ENCODE data around the gene SPATA32. TPM values are rescaled to one million over a fixed set of nuclear protein-coding genes. Genes with fewer than 3 reads are reported as not detected.

The SPATA32 gene
- total RNA-seq, 1 donor = not detected

DNA sequence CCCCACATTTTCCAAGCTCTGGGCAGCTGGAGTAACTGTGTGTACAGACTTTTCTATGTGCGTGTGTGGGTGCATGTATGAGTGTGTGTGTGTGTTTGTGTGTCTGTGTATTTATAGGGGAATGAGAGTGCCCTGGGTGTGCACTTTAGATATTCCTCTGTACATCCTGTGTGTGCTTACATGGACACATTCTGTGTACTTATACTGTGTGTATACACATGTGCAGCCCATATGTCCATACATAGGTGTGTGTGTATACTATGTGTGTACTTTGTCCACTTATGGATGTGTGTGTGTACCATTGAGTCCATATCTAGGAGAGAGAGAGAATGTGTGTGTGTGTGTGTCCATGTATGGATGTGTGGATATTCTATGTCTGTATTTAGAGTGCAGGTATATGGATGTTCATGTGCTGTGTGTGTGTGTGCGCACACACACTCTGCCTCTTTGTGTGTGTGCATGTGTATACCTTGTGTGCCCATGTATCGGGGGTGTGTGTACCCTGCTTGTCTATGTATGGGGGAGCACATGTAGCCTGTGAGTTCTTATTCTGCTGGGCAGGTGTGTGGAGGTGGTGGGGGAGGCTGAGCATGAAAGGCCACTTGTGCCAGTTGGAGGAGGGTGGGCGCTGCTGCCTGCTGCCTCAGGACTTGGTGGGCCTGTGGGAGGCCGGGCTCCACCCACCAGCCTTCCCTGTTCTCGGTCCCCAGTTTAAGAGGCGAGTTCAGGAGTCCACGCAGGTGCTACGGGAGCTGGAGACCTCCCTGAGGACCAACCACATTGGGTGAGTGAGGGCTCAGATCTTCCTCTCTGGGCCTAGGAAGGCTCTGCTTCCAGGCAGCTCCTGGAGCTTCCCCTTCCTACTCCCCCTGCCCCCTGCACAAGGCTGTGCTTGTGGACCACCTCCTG is 29.1 kb downstream of the SPATA32 start:
- no peak overlapping the region for H3K27ac ChIP-seq (ENCODE audit: low read depth, low read length)
- no peaks in the 10 kb centered on the region for H3K36me3 ChIP-seq (ENCODE audit: insufficient read depth, low read length)
- H3K9me3 ChIP-seq (ENCODE audit: low read depth, low read length) = no peaks in the 10 kb centered on the region
- peaks cover 40% of the 10 kb centered on the region for H3K4me1 ChIP-seq (ENCODE audit: insufficient read depth, low read length)
- no peak overlapping the region for H2AFZ ChIP-seq (ENCODE audit: low read length)
- TF ChIP-seq, protein P1, sequence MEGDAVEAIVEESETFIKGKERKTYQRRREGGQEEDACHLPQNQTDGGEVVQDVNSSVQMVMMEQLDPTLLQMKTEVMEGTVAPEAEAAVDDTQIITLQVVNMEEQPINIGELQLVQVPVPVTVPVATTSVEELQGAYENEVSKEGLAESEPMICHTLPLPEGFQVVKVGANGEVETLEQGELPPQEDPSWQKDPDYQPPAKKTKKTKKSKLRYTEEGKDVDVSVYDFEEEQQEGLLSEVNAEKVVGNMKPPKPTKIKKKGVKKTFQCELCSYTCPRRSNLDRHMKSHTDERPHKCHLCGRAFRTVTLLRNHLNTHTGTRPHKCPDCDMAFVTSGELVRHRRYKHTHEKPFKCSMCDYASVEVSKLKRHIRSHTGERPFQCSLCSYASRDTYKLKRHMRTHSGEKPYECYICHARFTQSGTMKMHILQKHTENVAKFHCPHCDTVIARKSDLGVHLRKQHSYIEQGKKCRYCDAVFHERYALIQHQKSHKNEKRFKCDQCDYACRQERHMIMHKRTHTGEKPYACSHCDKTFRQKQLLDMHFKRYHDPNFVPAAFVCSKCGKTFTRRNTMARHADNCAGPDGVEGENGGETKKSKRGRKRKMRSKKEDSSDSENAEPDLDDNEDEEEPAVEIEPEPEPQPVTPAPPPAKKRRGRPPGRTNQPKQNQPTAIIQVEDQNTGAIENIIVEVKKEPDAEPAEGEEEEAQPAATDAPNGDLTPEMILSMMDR (IDR thresholded peaks at IDR 0.05; ENCODE audit: extremely low read depth, low read depth, low read length) = no peak
- H4K20me1 ChIP-seq (ENCODE audit: insufficient read depth, low read length) = no peaks in the 10 kb centered on the region
- no peaks in the 10 kb centered on the region for H3K79me2 ChIP-seq (ENCODE audit: insufficient read depth, low read length)
- no peak overlapping the region for H3K4me3 ChIP-seq (ENCODE audit: insufficient read depth, low read length)
- DNase-seq (ENCODE audit: insufficient read length, low spot score, missing footprints) = peak; percentile 71
- no peaks in the 10 kb centered on the region for H3K27me3 ChIP-seq (ENCODE audit: insufficient read depth, low read length)
- H3K4me2 ChIP-seq (ENCODE audit: insufficient read depth, low read length) = no peak overlapping the region

DNA sequence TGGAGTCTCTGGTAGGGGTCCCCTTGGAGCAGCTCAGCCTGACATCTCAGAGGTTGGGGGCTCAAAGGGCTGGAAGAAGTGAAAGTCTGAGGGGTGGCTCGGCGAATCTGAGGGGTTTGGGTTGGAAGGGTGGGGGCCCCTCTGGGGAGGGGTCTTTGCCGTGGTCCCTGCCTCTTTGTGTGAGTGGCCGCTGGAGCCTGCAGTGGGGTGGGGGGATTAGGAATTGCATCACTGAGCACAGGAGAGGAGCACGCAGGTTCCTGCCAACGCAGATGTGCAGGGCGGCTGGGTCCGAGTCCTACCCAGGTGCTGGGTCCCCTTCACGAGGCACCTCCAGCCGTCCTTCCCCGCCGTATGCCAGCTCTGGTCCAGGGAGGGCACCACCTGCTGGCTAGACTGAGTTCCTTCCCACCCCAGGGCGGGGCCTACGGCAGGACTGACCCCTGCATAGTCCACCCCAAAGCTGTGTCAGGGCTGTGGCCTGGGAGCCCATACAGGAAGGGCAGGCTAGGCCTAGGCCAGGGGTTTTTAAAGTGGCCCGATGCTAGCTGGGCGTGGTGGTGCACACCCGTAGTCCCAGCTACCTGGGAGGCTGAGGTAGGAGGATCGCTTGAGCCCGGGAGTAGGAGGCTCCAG is 30.3 kb downstream of the SPATA32 start:
- DNase-seq (ENCODE audit: insufficient read length, low spot score, missing footprints) = peak; percentile 82
- no peaks in the 10 kb centered on the region for H3K36me3 ChIP-seq (ENCODE audit: insufficient read depth, low read length)
- H4K20me1 ChIP-seq (ENCODE audit: insufficient read depth, low read length) = no peaks in the 10 kb centered on the region
- H3K4me1 ChIP-seq (ENCODE audit: insufficient read depth, low read length) = peaks cover 40% of the 10 kb centered on the region
- no peaks in the 10 kb centered on the region for H3K79me2 ChIP-seq (ENCODE audit: insufficient read depth, low read length)
- no peak overlapping the region for H3K4me2 ChIP-seq (ENCODE audit: insufficient read depth, low read length)
- no peak overlapping the region for H3K27ac ChIP-seq (ENCODE audit: low read depth, low read length)
- H3K4me3 ChIP-seq (ENCODE audit: insufficient read depth, low read length) = no peak overlapping the region
- TF ChIP-seq, protein P1 (IDR thresholded peaks at IDR 0.05; ENCODE audit: extremely low read depth, low read depth, low read length) = peak; percentile 32
- H3K9me3 ChIP-seq (ENCODE audit: low read depth, low read length) = no peaks in the 10 kb centered on the region
- H2AFZ ChIP-seq (ENCODE audit: low read length) = no peak overlapping the region
- no peaks in the 10 kb centered on the region for H3K27me3 ChIP-seq (ENCODE audit: insufficient read depth, low read length)

DNA sequence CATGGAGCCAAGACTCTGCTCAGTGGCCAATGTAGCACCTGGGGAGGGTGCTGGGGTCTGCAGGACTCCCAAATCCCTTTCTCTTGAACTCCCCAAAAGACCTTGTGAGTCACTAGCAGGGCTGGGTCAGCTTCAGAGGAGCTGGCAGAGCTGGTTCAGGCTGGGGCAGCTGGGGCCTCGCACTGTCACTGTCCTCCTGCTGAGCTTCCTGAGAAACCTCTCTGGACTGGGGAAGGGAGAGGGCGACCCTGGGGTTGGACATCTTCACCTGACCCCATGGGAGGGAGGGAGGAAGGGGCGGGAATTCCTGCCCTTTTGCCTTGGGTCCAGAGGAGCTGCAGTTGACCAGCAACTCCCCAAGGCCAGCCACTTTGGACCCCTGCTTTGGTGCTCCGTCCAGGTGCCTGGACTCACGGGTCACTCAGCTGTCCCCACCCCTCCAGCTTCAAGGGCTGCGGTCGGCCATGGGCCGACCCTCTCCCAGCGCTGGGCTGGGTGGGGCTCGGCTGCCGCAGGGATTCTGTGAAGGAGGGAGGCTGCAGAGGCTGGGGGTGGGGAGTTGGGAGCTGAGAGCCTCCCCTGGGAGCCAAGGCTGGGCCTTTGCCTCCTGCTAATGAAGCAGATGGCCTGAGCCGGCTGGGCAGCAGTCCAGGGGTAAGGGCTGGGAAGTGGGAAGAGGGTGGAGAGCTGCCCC is 31.0 kb downstream of the SPATA32 start:
- Histone ChIP-seq H3K27me3 (ENCODE audit: insufficient read depth, low read length) (no peaks in the 10 kb centered on the region), H3K4me1 (ENCODE audit: insufficient read depth, low read length) (peaks cover 40% of the 10 kb centered on the region), H2AFZ (ENCODE audit: low read length) (no peak overlapping the region), H3K79me2 (ENCODE audit: insufficient read depth, low read length) (no peaks in the 10 kb centered on the region), H3K27ac (ENCODE audit: low read depth, low read length) (no peak overlapping the region), H4K20me1 (ENCODE audit: insufficient read depth, low read length) (no peaks in the 10 kb centered on the region), H3K4me3 (ENCODE audit: insufficient read depth, low read length) (no peak overlapping the region), H3K9me3 (ENCODE audit: low read depth, low read length) (no peaks in the 10 kb centered on the region), H3K36me3 (ENCODE audit: insufficient read depth, low read length) (no peaks in the 10 kb centered on the region), H3K4me2 (ENCODE audit: insufficient read depth, low read length) (no peak overlapping the region)
- TF ChIP-seq, protein P1 (IDR thresholded peaks at IDR 0.05; ENCODE audit: extremely low read depth, low read depth, low read length) = no peak
- DNase-seq (ENCODE audit: insufficient read length, low spot score, missing footprints) = peak; percentile 95
